Omental fat pad (tissue), 4 donors: Measurements from ENCODE around the gene PAX8. TPM values are rescaled to one million over a fixed set of nuclear protein-coding genes. Genes with fewer than 3 reads are reported as not detected.

Experiments
- ATAC-seq: fragments of 150-250 bp; one replicate; pipeline ENCODE4 v1.9.1; 2016; ENCODE audit warnings: mild to moderate bottlenecking, moderate library complexity; ENCODE audit not compliant: low FRiP score
- DNase-seq: peaks from one replicate; pipeline ENCODE4 v3.0.0-alpha.2; 2019; ENCODE audit warnings: low spot score
- CTCF ChIP-seq, 3 donors: fragments of 450-650 bp; IDR thresholded peaks; one replicate each; pipeline ENCODE4 v1.5.1; 2016 to 2017; ENCODE audit warnings: antibody characterized with exemption in 3 of 3, mild to moderate bottlenecking in 3 of 3, moderate library complexity in 2 of 3
- total RNA-seq, 4 donors: library from RNA; depleted of rRNA; stranded (reverse); fragments of >200 nt; gene quantifications; one replicate each; pipeline ENCODE4 v1.1.0, GENCODE V29; 2016

PAX8 gene
- total RNA-seq, 4 donors from 2014 or later, result 2.8 to 9.4 (median 5.8) TPM

- ATAC-seq, result no peak
- no peak for TF ChIP-seq CTCF (IDR thresholded peaks at IDR 0.05)
These were observed 96.1 kb downstream of the PAX8 start for GRCh38 chr2:113182471-113183260.

GRCh38 chr2:113181258-113182051 lies 97.3 kb downstream of the PAX8 start:
- TF ChIP-seq CTCF (IDR thresholded peaks at IDR 0.05), result no peak
- no peak for ATAC-seq
- DNase-seq, result no peak

More at GRCh38 chr2:113182471-113183260, 96.1 kb downstream of the PAX8 start:
- no peak for DNase-seq

GRCh38 chr2:113180131-113180946 lies 98.4 kb downstream of the PAX8 start:
- TF ChIP-seq CTCF (IDR thresholded peaks at IDR 0.05), result no peak
- no peak for DNase-seq
- ATAC-seq, result no peak

- TF ChIP-seq CTCF (IDR thresholded peaks at IDR 0.05), result no peak
- no peak for DNase-seq
- no peak for ATAC-seq
These were observed 99.2 kb downstream of the PAX8 start for GRCh38 chr2:113179446-113180045.

GRCh38 chr2:113178891-113179290 lies 99.8 kb downstream of the PAX8 start:
- no peak for TF ChIP-seq CTCF (IDR thresholded peaks at IDR 0.05)
- DNase-seq (no peak), ATAC-seq (no peak)

- TF ChIP-seq CTCF (IDR thresholded peaks at IDR 0.05), result no peak
- no peak for DNase-seq
These were observed 100.5 kb downstream of the PAX8 start for GRCh38 chr2:113178069-113178746.

More at GRCh38 chr2:113178069-113178746, 100.5 kb downstream of the PAX8 start:
- no peak for ATAC-seq
